RPMI7951 (cell line): ENCODE data around the gene FGD3. TPM values are rescaled to one million over a fixed set of nuclear protein-coding genes. Genes with fewer than 3 reads are reported as not detected.

ENCODE experiments used
- DNase-seq: peaks from one replicate; pipeline ENCODE4 v3.0.0-alpha.2; 2012; ENCODE audit warnings: low read depth
- total RNA-seq: library from RNA; depleted of rRNA; stranded (reverse); fragments of >200 nt; shearing (Covaris generic); gene quantifications from 2 replicates; pipeline ENCODE4 v1.2.3, GENCODE V29; 2014

Gene FGD3
- total RNA-seq, 1 experiment from 2014 or later: not detected

- DNase-seq: no peak
Observed at GRCh38 chr9:93027750-93028149, 80.4 kb downstream of the FGD3 start.

- DNase-seq: no peak
Observed at GRCh38 chr9:93028448-93029006, 81.2 kb downstream of the FGD3 start.

- no peak for DNase-seq
Observed at GRCh38 chr9:93030642-93031628, 83.6 kb downstream of the FGD3 start.

DNA sequence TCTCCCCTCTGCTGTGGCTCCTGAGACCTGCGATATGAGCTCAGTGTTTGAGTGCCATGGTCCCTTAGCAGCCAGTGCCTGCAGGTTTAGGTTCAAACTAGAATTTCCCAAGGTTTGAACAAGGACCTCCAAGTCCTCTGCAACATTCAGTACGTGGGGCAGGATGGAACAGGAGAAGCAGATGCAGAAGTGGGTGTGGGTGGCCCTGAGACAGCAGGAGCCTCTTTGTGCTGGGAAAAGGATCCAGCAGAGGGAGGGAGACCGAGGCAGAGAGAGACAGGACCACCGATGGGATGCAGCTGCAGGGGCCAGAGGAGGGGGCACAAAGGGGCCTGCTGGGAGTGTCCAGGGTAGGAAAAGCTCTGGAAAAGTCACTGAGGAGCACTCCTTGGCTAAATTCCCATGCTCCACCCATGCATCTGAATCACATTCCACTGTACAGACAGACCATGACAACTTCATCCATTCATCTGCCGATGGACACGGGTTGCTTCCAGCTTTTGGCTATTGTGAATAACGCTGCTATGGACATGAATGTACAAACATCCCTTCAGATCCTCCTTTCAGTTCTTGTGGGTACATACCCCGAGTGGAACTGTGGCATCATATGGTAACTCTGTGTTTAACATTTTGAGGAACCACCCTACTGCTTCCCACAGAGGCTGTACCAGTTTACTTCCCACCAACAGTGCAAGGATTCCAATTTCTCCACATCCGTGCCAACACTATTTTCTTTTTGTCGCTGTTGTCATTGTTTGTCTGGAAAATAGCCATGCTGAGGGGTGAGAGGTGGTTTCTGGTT is 84.5 kb downstream of the FGD3 start:
- DNase-seq: no peak

DNA sequence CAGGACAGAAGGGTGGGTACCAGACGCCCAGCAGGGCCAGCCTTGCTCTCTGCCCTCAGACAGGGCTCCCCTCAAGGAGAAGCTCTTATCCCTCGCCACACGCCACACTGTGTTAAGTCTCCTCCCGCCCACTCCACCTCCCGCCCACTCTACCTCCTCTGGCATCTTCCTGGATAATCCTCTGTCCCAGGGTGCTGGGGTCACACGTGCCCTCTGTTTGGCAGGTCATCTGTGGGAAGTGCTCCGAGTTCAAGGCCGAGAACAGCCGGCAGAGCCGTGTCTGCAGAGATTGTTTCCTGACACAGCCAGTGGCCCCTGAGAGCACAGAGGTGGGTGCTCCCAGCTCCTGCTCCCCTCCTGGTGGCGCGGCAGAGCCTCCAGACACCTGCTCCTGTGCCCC is 85.2 kb downstream of the FGD3 start:
- no peak for DNase-seq

GRCh38 chr9:93033531-93033930 is 86.2 kb downstream of the FGD3 start:
- DNase-seq: no peak

- DNase-seq: no peak
Observed at GRCh38 chr9:93035106-93035660, 87.9 kb downstream of the FGD3 start.

DNA sequence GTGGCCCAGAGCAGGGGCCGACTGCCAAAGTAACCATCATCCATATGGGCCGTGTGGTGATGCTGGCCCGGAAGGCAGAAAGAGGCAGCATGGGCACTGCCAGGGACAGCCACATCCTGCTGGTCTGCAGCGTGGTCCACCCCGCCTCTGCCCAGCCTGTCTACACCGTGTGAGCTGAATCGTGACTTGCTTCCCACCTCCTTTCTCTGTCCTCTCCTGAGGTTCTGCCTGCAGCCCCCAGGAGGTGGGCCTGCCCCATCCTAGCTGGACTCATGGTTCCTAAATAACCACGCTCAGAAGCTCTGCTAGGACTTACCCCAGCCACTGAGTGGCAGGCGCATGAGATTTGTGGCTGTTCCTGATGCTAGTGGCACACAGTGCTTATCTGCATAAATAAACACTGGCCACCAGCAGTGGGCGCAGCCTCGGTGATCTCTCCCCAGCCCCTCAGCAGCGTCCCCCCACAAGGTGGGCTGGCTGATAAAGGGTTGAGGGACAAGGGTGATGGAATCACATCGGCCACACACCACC is 88.6 kb downstream of the FGD3 start:
- DNase-seq: no peak

DNA sequence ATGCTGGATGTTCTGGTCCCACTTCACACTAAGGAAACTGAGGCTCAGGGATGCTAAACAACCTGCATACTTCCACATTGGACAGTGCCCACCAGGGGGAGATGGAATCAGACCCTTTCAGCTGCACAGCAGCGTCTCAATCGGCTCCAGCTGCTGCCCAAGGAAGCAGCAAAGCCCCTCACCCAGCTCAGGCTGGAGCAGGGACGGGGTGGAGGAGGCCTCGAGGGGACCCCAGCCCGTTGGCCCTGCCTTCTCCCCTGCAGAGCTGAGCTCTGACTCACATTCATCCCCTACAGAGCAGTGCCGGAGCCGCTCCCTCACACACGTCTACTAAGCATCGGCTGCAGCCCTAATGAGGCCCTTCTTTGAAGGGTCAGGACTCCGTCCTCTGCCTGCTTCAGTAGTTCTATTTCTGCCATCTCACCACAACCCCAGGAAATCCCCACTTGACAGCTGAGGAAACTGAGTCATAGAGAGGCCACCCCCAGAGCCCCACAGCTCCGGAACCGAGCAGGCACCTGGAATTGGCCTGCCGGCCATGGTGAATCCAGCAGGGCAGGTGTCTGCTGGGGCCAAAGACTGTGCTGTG is 89.7 kb downstream of the FGD3 start:
- no peak for DNase-seq

DNA sequence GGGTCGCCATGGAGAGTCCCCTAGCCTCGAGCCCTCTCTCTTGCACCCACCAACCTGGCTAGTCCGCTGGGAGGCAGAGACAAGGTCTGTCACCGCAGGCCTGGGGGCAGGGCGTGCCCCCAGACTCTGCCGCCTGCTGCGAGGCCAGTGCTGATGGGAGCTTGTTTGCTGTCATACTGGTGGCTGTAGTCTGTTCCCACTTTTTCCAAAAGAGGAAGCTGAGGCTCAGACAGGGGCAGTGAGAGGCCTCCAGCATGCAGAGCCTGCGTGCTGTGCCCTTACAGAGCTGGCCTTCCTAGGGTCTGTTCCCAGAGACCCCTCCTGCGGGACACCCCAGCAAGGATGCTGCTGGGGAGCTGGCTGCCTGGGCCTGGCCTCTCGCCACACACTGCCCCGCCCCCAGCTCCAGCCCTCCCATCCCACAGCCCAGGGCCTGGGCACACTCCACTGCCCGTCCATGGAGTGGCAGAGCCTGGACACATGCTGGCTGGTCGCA is 90.2 kb downstream of the FGD3 start:
- DNase-seq: no peak

DNA sequence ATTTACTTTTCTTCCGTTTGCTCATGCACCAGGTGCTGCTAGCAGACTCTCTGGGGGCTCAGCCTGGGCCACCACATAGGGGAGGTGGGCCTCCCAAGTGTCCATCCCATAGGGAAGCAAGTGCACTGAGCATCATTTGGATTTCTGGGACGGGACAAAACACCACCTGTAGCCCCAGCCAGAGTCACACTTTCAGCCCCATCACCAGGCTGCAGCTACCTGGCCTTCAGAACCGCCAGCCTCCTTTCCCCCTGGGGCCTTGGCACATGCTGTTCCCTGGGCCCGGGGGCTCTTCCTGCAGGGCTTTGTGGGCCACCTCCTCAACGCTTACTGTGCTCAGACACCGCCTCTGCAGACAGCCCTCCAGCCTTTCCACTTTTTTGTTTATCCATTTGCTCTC is 91.6 kb downstream of the FGD3 start:
- DNase-seq: no peak

- DNase-seq: no peak
Observed at GRCh38 chr9:93039456-93039855, 92.1 kb downstream of the FGD3 start.

GRCh38 chr9:93039976-93040375 is 92.7 kb downstream of the FGD3 start:
- no peak for DNase-seq

GRCh38 chr9:93040409-93040808 is 93.1 kb downstream of the FGD3 start:
- no peak for DNase-seq

DNA sequence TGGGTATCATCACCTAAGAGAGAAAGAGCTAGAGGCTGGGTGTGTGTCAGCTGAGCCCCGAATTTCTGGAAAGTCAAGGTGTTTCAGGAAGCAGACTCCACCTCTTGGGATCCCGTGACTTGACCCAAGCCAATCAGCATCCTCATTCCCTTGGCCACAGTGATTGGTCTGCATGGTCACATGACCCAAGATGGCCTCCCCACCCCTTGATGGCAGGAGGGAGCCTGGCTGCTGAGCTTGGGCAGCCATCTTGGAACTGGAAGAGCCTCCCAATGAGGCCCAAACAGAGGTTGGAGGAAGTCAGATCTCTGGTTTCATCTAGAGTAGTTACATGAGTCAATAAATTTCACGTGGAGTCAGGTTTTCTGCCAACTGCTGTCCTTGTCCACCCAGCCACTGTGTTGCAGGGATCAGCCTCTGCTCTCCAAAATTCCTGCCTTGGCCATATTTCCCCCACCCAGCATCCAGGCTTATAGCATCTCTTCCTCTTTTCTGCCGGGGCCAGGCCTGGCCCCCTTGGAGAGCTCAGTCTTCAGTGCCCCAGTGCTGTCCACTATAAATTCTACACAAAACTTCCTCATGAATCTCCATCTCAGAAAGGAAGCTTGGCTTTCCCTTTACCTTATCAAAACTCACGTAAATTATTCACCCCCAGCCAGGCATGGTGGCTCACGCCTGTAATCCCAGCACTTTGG is 93.9 kb downstream of the FGD3 start:
- DNase-seq: no peak

- no peak for DNase-seq
Observed at GRCh38 chr9:93043122-93043521, 95.8 kb downstream of the FGD3 start.

GRCh38 chr9:93045521-93045920 is 98.2 kb downstream of the FGD3 start:
- no peak for DNase-seq

DNA sequence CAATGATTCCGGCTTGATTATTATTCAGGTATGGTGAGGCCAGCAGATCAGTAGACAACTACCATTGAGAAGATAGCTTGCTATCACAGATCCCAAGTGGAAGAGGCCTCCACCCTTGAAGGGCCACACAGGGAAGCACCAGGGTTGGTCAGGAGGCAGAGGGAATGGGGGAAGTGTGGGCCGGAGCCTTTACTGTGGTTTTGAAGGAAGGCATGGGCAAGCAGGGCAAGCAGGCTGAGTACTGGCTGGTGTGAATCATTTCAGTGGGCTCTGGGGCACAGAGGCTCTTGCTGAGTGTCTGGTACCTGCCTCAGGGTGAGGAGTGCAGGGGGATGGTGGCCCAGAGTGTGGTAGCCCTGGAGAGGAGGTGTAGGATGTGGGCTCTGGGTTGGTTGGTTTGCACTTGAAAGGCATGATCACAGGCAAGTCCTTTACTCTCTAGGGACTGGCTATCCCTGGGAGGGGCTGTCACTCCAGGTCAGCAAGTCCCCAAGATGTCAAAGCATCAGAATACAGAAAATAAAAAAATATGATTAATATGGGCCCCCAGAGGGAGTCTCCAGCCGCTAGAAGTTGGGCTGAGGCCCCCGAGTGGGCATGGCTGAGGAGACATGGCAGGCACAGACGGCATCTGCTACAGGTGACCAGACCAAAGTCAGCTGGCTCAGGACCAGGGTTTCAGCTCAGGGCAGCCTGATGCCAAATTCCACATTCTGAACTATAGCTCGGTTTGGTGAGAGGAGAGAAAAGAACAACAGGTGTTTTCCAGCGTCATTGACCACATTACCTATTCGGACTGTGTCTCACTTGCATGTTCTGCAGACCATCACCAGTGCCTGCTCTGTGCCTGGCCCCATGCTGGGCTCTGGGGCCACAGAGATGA is 101.5 kb downstream of the FGD3 start:
- DNase-seq: no peak

GRCh38 chr9:93049491-93049890 is 102.2 kb downstream of the FGD3 start:
- no peak for DNase-seq

DNA sequence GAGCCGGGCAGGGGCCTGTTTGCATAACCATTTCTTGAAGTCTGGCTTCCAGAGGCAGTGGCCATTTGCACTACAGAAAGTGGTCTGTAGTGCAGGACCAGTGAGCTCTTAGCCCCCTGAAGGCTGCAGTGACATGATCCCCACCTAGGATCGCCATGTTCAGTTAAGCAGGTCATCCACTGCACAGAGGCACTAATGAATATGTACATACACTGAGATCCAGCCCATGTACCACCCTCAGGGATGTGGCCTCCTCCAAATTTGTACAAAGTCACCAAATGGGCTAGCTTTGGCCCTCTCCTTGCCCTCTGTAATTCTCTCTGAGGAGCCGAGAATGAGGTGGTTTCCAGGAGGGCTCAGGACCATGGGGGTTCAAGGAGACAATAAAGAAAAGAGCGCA is 102.9 kb downstream of the FGD3 start:
- no peak for DNase-seq
